GM21381 (cell line): Measurements from ENCODE around the gene CS.
"Not testable (repeated sequence)": the region's sequence is repeated elsewhere in the genome, so short reads cannot be mapped to it uniquely, and the experiment has no call there.

ENCODE experiments used
- ATAC-seq: cut with Tn5 transposase; IDR thresholded peaks from one replicate; pipeline ENCODE4 v1.9.1; 2021; ENCODE audit warnings: mild to moderate bottlenecking, moderate library complexity; ENCODE audit not compliant: unreplicated experiment

The CS gene

GRCh38 chr12:56321610-56322009 is 21.5 kb upstream of the CS start:
- not testable (repeated sequence) for ATAC-seq

GRCh38 chr12:56321027-56321426 is 20.9 kb upstream of the CS start:
- no peak for ATAC-seq

- no peak for ATAC-seq
Observed at GRCh38 chr12:56317675-56318074, 17.5 kb upstream of the CS start.

GRCh38 chr12:56315622-56316473 is 15.7 kb upstream of the CS start, which contains the start of gene CNPY2:
Gene CNPY2 (minus strand): TSS chr12:56315988. CDS start chr12:56315217, 771 bp downstream.
- peak; percentile 90 for ATAC-seq

- no peak for ATAC-seq
Observed at GRCh38 chr12:56315249-56315621, 15.1 kb upstream of the CS start.

- ATAC-seq = no peak
Observed at GRCh38 chr12:56311003-56311402, 10.9 kb upstream of the CS start.

GRCh38 chr12:56308714-56309113 is 8.6 kb upstream of the CS start:
- ATAC-seq = no peak

- no peak for ATAC-seq
Observed at GRCh38 chr12:56307221-56307965, 7.3 kb upstream of the CS start.

- no peak for ATAC-seq
Observed at GRCh38 chr12:56304872-56305590, 4.9 kb upstream of the CS start.

- no peak for ATAC-seq
Observed at GRCh38 chr12:56304276-56304675, 4.1 kb upstream of the CS start.

GRCh38 chr12:56300644-56301464 is 724 bp upstream of the CS start:
- no peak for ATAC-seq

GRCh38 chr12:56299308-56299852 is 750 bp downstream of the CS start:
- ATAC-seq = no peak

- no peak for ATAC-seq
Observed at GRCh38 chr12:56298828-56299227, 1.3 kb downstream of the CS start.

- ATAC-seq = no peak
Observed at GRCh38 chr12:56297400-56297799, 2.7 kb downstream of the CS start.

- no peak for ATAC-seq
Observed at GRCh38 chr12:56296295-56296694, 3.8 kb downstream of the CS start.

GRCh38 chr12:56293795-56294194 is 6.3 kb downstream of the CS start:
- ATAC-seq = no peak

GRCh38 chr12:56288705-56289387 is 11.3 kb downstream of the CS start:
- ATAC-seq = no peak

- no peak for ATAC-seq
Observed at GRCh38 chr12:56286044-56286830, 13.9 kb downstream of the CS start.

GRCh38 chr12:56284263-56284662 is 15.9 kb downstream of the CS start:
- ATAC-seq = not testable (repeated sequence)
